Loucy (cell line): Measurements from ENCODE around the gene ATP7B.

Source experiments
- H2AFZ ChIP-seq: fragments of 200-600 bp; sonication (generic); 2 replicates; pipeline ENCODE4 v1.6.0; 2016; ENCODE audit warnings: antibody characterized with exemption, mild to moderate bottlenecking, low read length, moderate library complexity
- H3F3A ChIP-seq: fragments of 200-600 bp; 2 replicates; pipeline ENCODE4 v1.6.0; 2016; ENCODE audit warnings: antibody characterized with exemption, low read depth, mild to moderate bottlenecking
- H3K27me3 ChIP-seq: fragments of 200-600 bp; sonication (generic); 2 replicates; pipeline ENCODE4 v1.6.1; 2014; ENCODE audit warnings: low read length, mild to moderate bottlenecking; ENCODE audit not compliant: insufficient read depth, poor library complexity, severe bottlenecking
- H3K36me3 ChIP-seq: fragments of 200-600 bp; sonication (generic); 2 replicates; pipeline ENCODE4 v1.6.1; 2016; ENCODE audit warnings: low read length; ENCODE audit not compliant: insufficient read depth
- H3K4me1 ChIP-seq: fragments of 200-600 bp; sonication (generic); 2 replicates; pipeline ENCODE4 v1.5.1; 2014; ENCODE audit warnings: low read length, mild to moderate bottlenecking; ENCODE audit not compliant: insufficient read depth, poor library complexity, severe bottlenecking
- H3K4me2 ChIP-seq: fragments of 200-600 bp; sonication (generic); 2 replicates; pipeline ENCODE4 v1.6.0; 2014; ENCODE audit warnings: antibody characterized with exemption, low read length, low read depth, mild to moderate bottlenecking; ENCODE audit not compliant: poor library complexity, severe bottlenecking
- H3K4me3 ChIP-seq: fragments of 200-600 bp; sonication (generic); 2 replicates; pipeline ENCODE4 v1.5.1; 2014; ENCODE audit warnings: low read length, mild to moderate bottlenecking, mixed read lengths; ENCODE audit not compliant: poor library complexity, severe bottlenecking
- H3K79me2 ChIP-seq: fragments of 200-600 bp; sonication (generic); 2 replicates; pipeline ENCODE4 v1.6.1; 2014; ENCODE audit warnings: low read length; ENCODE audit not compliant: insufficient read depth
- H3K9ac ChIP-seq: fragments of 200-600 bp; sonication (generic); 2 replicates; pipeline ENCODE4 v1.6.0; 2014; ENCODE audit warnings: mild to moderate bottlenecking, low read depth, low read length, moderate library complexity; ENCODE audit not compliant: poor library complexity, severe bottlenecking
- H3K9me2 ChIP-seq: fragments of 200-600 bp; sonication (generic); replicated peaks from 2 replicates; pipeline ENCODE4 v1.6.1; 2016; ENCODE audit warnings: low read depth, low read length, mixed read lengths
- H3K9me3 ChIP-seq: fragments of 200-600 bp; sonication (generic); 2 replicates; pipeline ENCODE4 v1.6.1; 2014; ENCODE audit warnings: mild to moderate bottlenecking, antibody characterized with exemption, low read length, low read depth; ENCODE audit not compliant: insufficient read depth
- H4K20me1 ChIP-seq: fragments of 200-600 bp; sonication (generic); 2 replicates; pipeline ENCODE4 v1.6.0; 2014; ENCODE audit warnings: antibody characterized with exemption, low read length, mild to moderate bottlenecking; ENCODE audit not compliant: insufficient read depth, poor library complexity, severe bottlenecking
- CTCF ChIP-seq: fragments of 200-600 bp; sonication (generic); conservative IDR thresholded peaks from 2 replicates; pipeline ENCODE4 v1.5.1; 2014; ENCODE audit warnings: mild to moderate bottlenecking, antibody characterized with exemption, low read length
- EZH2phosphoT487 ChIP-seq: fragments of 200-600 bp; IDR thresholded peaks from 2 replicates; pipeline ENCODE4 v1.6.1; 2018; ENCODE audit warnings: antibody characterized with exemption, mild to moderate bottlenecking, moderate library complexity, borderline replicate concordance

The ATP7B gene

GRCh38 chr13:51967482-51968446 lies 43.5 kb downstream of the ATP7B start:
- H3K4me3 ChIP-seq, result no peak overlapping the region
- no peaks in the 10 kb centered on the region for H3K36me3 ChIP-seq
- no peaks in the 10 kb centered on the region for H3K27me3 ChIP-seq
- H3K9me3 ChIP-seq, result no peaks in the 10 kb centered on the region
- H3K4me2 ChIP-seq, result no peak overlapping the region
- H3F3A ChIP-seq, result no peaks in the 10 kb centered on the region
- H3K9ac ChIP-seq, result no peak overlapping the region
- no peaks in the 10 kb centered on the region for H4K20me1 ChIP-seq
- no peak for TF ChIP-seq EZH2phosphoT487
- TF ChIP-seq CTCF, result no peak
- no peak overlapping the region for H2AFZ ChIP-seq
- H3K79me2 ChIP-seq, result no peaks in the 10 kb centered on the region
- H3K4me1 ChIP-seq, result peaks cover 8% of the 10 kb centered on the region
- H3K9me2 ChIP-seq, result no peaks in the 10 kb centered on the region

DNA sequence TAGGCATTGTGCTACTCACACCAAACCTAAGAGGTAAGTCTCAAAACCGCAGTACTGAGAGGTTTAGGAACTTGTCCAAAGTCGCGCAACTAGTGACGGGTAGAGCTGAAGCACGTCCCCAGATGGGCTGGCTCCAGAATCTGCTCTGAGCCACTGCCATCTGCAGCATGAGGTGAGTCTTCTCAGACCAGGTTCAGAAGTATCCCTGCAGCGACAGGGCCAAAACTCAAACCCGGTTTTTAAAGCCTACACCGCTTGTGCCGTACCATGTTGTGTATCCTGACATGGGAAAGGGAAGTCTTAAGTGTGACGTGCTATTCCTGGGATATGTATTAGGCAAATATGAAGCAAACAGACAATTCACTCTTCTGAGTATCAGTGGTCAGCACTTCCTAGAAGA lies 45.1 kb downstream of the ATP7B start:
- no peaks in the 10 kb centered on the region for H3K4me1 ChIP-seq
- no peak overlapping the region for H2AFZ ChIP-seq
- no peak overlapping the region for H3K4me2 ChIP-seq
- no peak overlapping the region for H3K4me3 ChIP-seq
- no peaks in the 10 kb centered on the region for H3K36me3 ChIP-seq
- no peaks in the 10 kb centered on the region for H3K9me3 ChIP-seq
- H3K9me2 ChIP-seq, result no peaks in the 10 kb centered on the region
- no peaks in the 10 kb centered on the region for H3K27me3 ChIP-seq
- H3K9ac ChIP-seq, result no peak overlapping the region
- TF ChIP-seq CTCF (no peak), EZH2phosphoT487 (no peak)
- H4K20me1 ChIP-seq, result no peaks in the 10 kb centered on the region
- H3F3A ChIP-seq, result no peaks in the 10 kb centered on the region
- H3K79me2 ChIP-seq, result no peaks in the 10 kb centered on the region

- H2AFZ ChIP-seq, result no peak overlapping the region
- H3K9me2 ChIP-seq, result no peaks in the 10 kb centered on the region
- TF ChIP-seq CTCF (no peak), EZH2phosphoT487 (no peak)
- H3K79me2 ChIP-seq, result no peaks in the 10 kb centered on the region
- H3K9ac ChIP-seq, result no peak overlapping the region
- no peak overlapping the region for H3K4me2 ChIP-seq
- peaks cover 7% of the 10 kb centered on the region for H3K4me1 ChIP-seq
- no peaks in the 10 kb centered on the region for H3F3A ChIP-seq
- H4K20me1 ChIP-seq, result no peaks in the 10 kb centered on the region
- no peak overlapping the region for H3K4me3 ChIP-seq
- no peaks in the 10 kb centered on the region for H3K36me3 ChIP-seq
- H3K27me3 ChIP-seq, result no peaks in the 10 kb centered on the region
- H3K9me3 ChIP-seq, result no peaks in the 10 kb centered on the region
Observed at GRCh38 chr13:51961493-51962403, 49.5 kb downstream of the ATP7B start.
